A673 (cell line): ENCODE data around the gene GSTO2. TPM values are rescaled to one million over a fixed set of nuclear protein-coding genes. Genes with fewer than 3 reads are reported as not detected.

ENCODE experiments used
- BruUV-seq: library from RNA; stranded (reverse); fragments of 400-500 nt; replicated peaks from 2 replicates; lab custom pipeline; 2021; lab: Mats Ljungman, UMichigan
- CTCF ChIA-PET: fragments of 300-600 bp; sonication (Branson Sonifier 250); formaldehyde crosslinking; loops from one replicate; lab custom pipeline; 2022; ENCODE audit warnings: antibody characterized with exemption; lab: Charles Lee
- POLR2A ChIA-PET: fragments of 300-600 bp; sonication (Branson Sonifier 250); formaldehyde crosslinking; loops from one replicate; lab custom pipeline; 2022; ENCODE audit warnings: antibody characterized with exemption; ENCODE audit not compliant: low non-redundant PET; lab: Charles Lee
- DNase-seq: peaks from one replicate; pipeline ENCODE4 v3.0.0-alpha.2; 2015; ENCODE audit warnings: low spot score
- H3K27ac ChIP-seq: fragments of 200-600 bp; sonication (generic); 2 replicates; pipeline ENCODE4 v1.5.1; 2016; ENCODE audit warnings: mixed run types, low read depth, mild to moderate bottlenecking, mixed read lengths, antibody characterized with exemption, low read length; ENCODE audit not compliant: poor library complexity, severe bottlenecking
- H3K27me3 ChIP-seq: fragments of 200-600 bp; sonication (generic); replicated peaks from 2 replicates; pipeline ENCODE4 v1.6.1; 2017; ENCODE audit warnings: mixed run types, low read depth, mild to moderate bottlenecking, mixed read lengths, antibody characterized with exemption, low read length; ENCODE audit not compliant: insufficient read depth, poor library complexity
- H3K36me3 ChIP-seq: fragments of 200-600 bp; sonication (generic); 2 replicates; pipeline ENCODE4 v1.6.1; 2016; ENCODE audit warnings: mixed run types, mild to moderate bottlenecking, mixed read lengths, antibody characterized with exemption, low read length; ENCODE audit not compliant: insufficient read depth, poor library complexity, severe bottlenecking
- H3K4me1 ChIP-seq: fragments of 200-600 bp; sonication (generic); 2 replicates; pipeline ENCODE4 v1.6.1; 2017; ENCODE audit warnings: mixed run types, mild to moderate bottlenecking, mixed read lengths, antibody characterized with exemption, low read length; ENCODE audit not compliant: insufficient read depth, poor library complexity, severe bottlenecking
- H3K4me3 ChIP-seq: fragments of 200-600 bp; sonication (generic); 2 replicates; pipeline ENCODE4 v1.5.1; 2016; ENCODE audit warnings: low read depth, mixed run types, mild to moderate bottlenecking, mixed read lengths, low read length; ENCODE audit not compliant: poor library complexity, severe bottlenecking
- H3K9me3 ChIP-seq: fragments of 200-600 bp; sonication (generic); 2 replicates; pipeline ENCODE4 v1.6.1; 2016; ENCODE audit warnings: mixed run types, low read depth, mild to moderate bottlenecking, mixed read lengths, antibody characterized with exemption, low read length; ENCODE audit not compliant: poor library complexity, severe bottlenecking
- CTCF ChIP-seq: fragments of 300-800, 200-600 bp; sonication (generic); conservative IDR thresholded peaks from 2 replicates; pipeline ENCODE4 v1.5.1; 2017; ENCODE audit warnings: low read depth, mild to moderate bottlenecking, antibody characterized with exemption, low read length, moderate library complexity, mixed read lengths
- EZH2 ChIP-seq: fragments of 200-600 bp; sonication (generic); IDR thresholded peaks from 2 replicates; pipeline ENCODE4 v1.6.1; 2017; ENCODE audit warnings: borderline replicate concordance, low read depth, mild to moderate bottlenecking, mixed read lengths, antibody characterized with exemption, low read length; ENCODE audit not compliant: poor library complexity, severe bottlenecking
- intact Hi-C: fragments of 100-400 bp; cut with micrococcal nuclease; formaldehyde crosslinking; loops from one replicate; pipeline ENCODE4 v1.10.0; 2022; ENCODE audit not compliant: unreplicated experiment
- total RNA-seq: library from RNA; stranded (reverse); gene quantifications from 2 replicates; pipeline ENCODE4 v1.2.3, GENCODE V29; 2021

The GSTO2 gene
- total RNA-seq, 1 experiment from 2014 or later, result 0.26 TPM

GRCh38 chr10:104345941-104346340 lies 77.0 kb downstream of the GSTO2 start:
- peaks cover 5% of the 10 kb centered on the region for H3K4me1 ChIP-seq
- TF ChIP-seq CTCF (no peak), EZH2 (no peak)
- no peaks in the 10 kb centered on the region for H3K27me3 ChIP-seq
- ChIA-PET CTCF (no interaction called here), POLR2A (no interaction called here)
- no peak overlapping the region for H3K27ac ChIP-seq
- no peaks in the 10 kb centered on the region for H3K36me3 ChIP-seq
- DNase-seq, result no peak
- H3K9me3 ChIP-seq, result no peaks in the 10 kb centered on the region
- no TSS peak for BruUV-seq
- intact Hi-C loops, result no loop called here
- no peak overlapping the region for H3K4me3 ChIP-seq

- intact Hi-C loops, result no loop called here
- no peak for DNase-seq
- ChIA-PET CTCF (interaction anchor here (1.0 kb wide), 1 partner anchor 42 kb away, joined by 3 read pairs; no protein-coding TSS in a partner anchor), POLR2A (interaction anchor here (0.8 kb wide), 1 partner anchor 9 kb away, joined by 3 read pairs; the partner anchor contains the start of gene ITPRIP)
- no peaks in the 10 kb centered on the region for H3K27me3 ChIP-seq
- H3K4me1 ChIP-seq, result peaks cover 5% of the 10 kb centered on the region
- BruUV-seq, result no TSS peak
- H3K36me3 ChIP-seq, result no peaks in the 10 kb centered on the region
- TF ChIP-seq EZH2 (no peak), CTCF (no peak)
- no peaks in the 10 kb centered on the region for H3K9me3 ChIP-seq
- H3K4me3 ChIP-seq, result no peak overlapping the region
- H3K27ac ChIP-seq, result no peak overlapping the region
Observed at GRCh38 chr10:104347295-104348045, 78.5 kb downstream of the GSTO2 start.

- POLR2A ChIA-PET, result no interaction called here
- TF ChIP-seq EZH2 (no peak), CTCF (no peak)
- Histone ChIP-seq H3K4me1 (peaks cover 5% of the 10 kb centered on the region), H3K27ac (no peak overlapping the region), H3K27me3 (no peaks in the 10 kb centered on the region), H3K4me3 (no peak overlapping the region), H3K36me3 (no peaks in the 10 kb centered on the region), H3K9me3 (no peaks in the 10 kb centered on the region)
- intact Hi-C loops, result no loop called here
- no peak for DNase-seq
- CTCF ChIA-PET, result no interaction called here
- BruUV-seq, result no TSS peak
Observed at GRCh38 chr10:104348601-104349000, 79.6 kb downstream of the GSTO2 start.
